ENCODE measurements around the gene DMAP1. TPM values are rescaled to one million over a fixed set of nuclear protein-coding genes. Genes with fewer than 3 reads are reported as not detected.

The DMAP1 gene
- total and polyA plus RNA-seq, 7 donors, result 23.6 to 67.0 (median 35.3) TPM

DNA sequence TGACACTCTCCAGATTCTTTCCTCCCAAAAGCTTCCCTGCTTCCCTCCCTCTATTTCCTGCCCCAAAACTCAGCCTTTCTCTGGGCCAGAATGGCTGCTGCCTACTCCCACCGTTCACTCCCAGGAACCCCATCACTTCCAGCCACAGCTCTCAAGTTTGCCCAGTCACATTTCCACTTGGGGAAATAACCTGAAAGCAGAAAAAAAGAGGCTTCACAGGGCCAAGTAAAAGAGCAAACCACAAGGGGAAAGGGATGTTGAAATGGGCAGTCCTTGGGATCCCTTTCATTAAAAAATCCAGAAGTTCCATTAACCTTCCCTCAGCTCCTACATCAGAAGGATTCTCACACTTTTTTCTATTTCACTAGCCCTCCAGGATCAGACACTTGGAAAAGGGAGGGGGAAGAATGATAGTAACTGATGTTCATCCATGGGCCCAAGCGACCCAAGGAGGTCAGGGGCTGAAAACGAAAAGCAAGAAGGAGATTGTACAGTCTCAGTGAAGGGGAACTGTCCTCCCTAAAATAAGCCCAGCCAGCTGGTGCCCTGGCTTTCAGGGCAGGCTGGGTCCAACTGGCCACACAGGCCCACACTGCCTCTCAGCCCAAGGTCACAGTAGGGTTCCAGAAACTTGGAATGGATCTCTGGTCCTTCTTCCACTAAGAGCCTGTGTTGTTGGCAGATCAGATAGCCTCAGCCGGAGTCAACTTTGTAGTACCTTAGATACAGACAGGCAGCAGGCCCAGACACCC, 49.7 kb downstream of the DMAP1 start:
- no peaks in the 10 kb centered on the region for H3K4me1 ChIP-seq
- TF ChIP-seq POLR2A (IDR thresholded peaks at IDR 0.05), result no peak
- no peak for TF ChIP-seq POLR2AphosphoS5 (IDR thresholded peaks at IDR 0.05)
- TF ChIP-seq EP300 (IDR thresholded peaks at IDR 0.05), result no peak
- TF ChIP-seq, protein P1, sequence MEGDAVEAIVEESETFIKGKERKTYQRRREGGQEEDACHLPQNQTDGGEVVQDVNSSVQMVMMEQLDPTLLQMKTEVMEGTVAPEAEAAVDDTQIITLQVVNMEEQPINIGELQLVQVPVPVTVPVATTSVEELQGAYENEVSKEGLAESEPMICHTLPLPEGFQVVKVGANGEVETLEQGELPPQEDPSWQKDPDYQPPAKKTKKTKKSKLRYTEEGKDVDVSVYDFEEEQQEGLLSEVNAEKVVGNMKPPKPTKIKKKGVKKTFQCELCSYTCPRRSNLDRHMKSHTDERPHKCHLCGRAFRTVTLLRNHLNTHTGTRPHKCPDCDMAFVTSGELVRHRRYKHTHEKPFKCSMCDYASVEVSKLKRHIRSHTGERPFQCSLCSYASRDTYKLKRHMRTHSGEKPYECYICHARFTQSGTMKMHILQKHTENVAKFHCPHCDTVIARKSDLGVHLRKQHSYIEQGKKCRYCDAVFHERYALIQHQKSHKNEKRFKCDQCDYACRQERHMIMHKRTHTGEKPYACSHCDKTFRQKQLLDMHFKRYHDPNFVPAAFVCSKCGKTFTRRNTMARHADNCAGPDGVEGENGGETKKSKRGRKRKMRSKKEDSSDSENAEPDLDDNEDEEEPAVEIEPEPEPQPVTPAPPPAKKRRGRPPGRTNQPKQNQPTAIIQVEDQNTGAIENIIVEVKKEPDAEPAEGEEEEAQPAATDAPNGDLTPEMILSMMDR (IDR thresholded peaks at IDR 0.05), result no peak
- H3K4me3 ChIP-seq, result no peak overlapping the region
- H3K9me3 ChIP-seq, result no peaks in the 10 kb centered on the region
- no peaks in the 10 kb centered on the region for H3K36me3 ChIP-seq
- no peak overlapping the region for H3K27ac ChIP-seq
- H3K27me3 ChIP-seq, result no peaks in the 10 kb centered on the region
- intact Hi-C loops (cut with DNase I), result no loop called here
- WGBS, 2 donors, result 91 to 93% methylated on average over 4 of the region's 4 CpGs
- no peak for DNase-seq

DNA sequence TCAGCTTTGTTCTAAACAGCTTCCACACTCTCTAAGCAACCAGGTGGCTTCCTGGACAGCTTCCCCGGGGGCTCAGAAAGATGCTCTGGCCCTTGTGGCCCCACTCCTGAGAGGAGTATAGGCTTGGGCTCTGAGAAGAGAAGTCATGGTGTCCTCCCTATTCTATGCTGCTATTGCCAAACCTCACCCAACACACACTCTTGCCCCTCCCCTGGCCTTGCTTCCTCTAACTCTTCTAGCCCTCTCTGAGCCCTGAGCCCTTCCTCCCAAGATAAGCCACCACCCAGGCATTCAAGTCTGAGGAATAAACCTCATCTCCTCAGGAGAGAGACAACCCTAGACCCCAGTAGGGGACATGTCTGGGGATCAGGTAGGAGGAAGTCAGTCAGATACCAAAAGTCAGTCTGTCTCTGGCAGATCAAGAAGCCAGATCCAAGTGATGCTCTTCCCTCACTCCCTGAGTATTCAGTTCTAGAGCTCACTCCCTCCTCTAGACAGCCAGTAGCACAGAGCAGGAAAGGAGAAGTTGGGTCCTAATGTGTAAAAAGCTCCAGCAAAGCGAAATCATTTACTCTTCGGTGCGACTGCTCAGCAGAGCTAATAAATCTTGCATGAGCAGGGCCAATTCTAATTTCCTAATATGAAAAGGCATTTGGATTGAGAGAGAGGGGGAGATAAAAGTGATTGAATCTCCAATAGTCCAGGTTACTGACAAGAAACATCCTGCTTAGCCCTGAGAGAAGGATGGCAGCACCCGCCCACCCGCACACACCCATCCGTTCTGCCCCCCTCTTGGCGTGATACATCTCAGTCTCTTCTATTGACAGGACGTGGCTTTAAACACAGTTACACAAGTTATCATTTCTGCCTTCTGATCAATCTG, 50.5 kb downstream of the DMAP1 start:
- TF ChIP-seq POLR2A (IDR thresholded peaks at IDR 0.05), result no peak
- TF ChIP-seq, protein P1 (IDR thresholded peaks at IDR 0.05), result no peak
- TF ChIP-seq EP300 (IDR thresholded peaks at IDR 0.05), result no peak
- no peak for TF ChIP-seq POLR2AphosphoS5 (IDR thresholded peaks at IDR 0.05)
- WGBS, 2 donors, result 87 to 89% methylated on average over 9 of the region's 9 CpGs
- Histone ChIP-seq H3K27ac (no peak overlapping the region), H3K27me3 (no peaks in the 10 kb centered on the region), H3K4me1 (no peaks in the 10 kb centered on the region), H3K9me3 (no peaks in the 10 kb centered on the region), H3K4me3 (no peak overlapping the region), H3K36me3 (no peaks in the 10 kb centered on the region)
- intact Hi-C loops (cut with DNase I), result no loop called here
- no peak for DNase-seq

- H3K4me3 ChIP-seq, result no peak overlapping the region
- intact Hi-C loops (cut with DNase I), result no loop called here
- H3K4me1 ChIP-seq, result no peaks in the 10 kb centered on the region
- no peaks in the 10 kb centered on the region for H3K36me3 ChIP-seq
- TF ChIP-seq POLR2A (IDR thresholded peaks at IDR 0.05), result no peak
- no peak for TF ChIP-seq POLR2AphosphoS5 (IDR thresholded peaks at IDR 0.05)
- TF ChIP-seq, protein P1 (IDR thresholded peaks at IDR 0.05), result no peak
- TF ChIP-seq EP300 (IDR thresholded peaks at IDR 0.05), result no peak
- no peaks in the 10 kb centered on the region for H3K27me3 ChIP-seq
- H3K27ac ChIP-seq, result no peak overlapping the region
- DNase-seq, result no peak
- 95 to 96% methylated on average over 11 of the region's 11 CpGs for WGBS, 2 donors
- no peaks in the 10 kb centered on the region for H3K9me3 ChIP-seq
These were observed 51.1 kb downstream of the DMAP1 start for GRCh38 chr1:44264451-44264771.

DNA sequence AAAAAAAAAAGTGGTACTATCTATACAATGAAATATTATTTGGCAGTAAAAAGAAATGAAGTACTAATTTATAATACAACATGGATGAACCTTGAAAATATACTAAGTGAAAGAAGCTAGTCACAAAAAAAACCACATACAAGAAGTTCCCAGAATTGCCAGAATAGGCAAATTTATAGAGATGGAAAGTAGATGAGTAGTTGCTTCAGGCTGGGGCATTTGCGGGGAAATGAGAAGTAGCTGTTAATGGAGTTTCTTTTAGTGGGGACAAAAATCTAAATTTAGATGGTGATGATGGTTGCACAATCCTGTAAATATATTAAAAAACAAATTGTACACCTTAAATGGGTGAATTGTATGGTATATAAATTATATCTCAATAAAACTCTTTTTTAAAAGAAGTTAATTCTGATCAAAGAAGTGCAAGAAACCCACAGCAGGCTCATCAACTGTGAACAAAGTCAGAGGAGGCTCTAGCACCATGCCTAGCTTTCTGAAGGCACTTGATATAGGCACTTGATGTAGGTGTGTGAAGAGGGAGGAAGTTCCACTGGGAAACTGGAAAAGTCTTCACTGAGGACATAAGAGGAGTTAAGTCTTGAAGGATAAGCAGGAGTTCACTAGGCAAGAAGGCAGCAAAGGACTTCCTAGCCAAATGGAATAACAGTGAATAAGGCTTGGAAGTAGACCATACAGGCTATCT, 52.5 kb downstream of the DMAP1 start:
- no peak for DNase-seq
- H3K4me1 ChIP-seq, result peaks cover 0 to 6% (median 4%) of the 10 kb centered on the region in 4 donors
- no peak overlapping the region for H3K27ac ChIP-seq
- intact Hi-C loops (cut with DNase I), result no loop called here
- H3K4me3 ChIP-seq, result no peak overlapping the region
- H3K27me3 ChIP-seq, result no peaks in the 10 kb centered on the region
- 82 to 91% methylated on average over 1 of the region's 1 CpG for WGBS, 2 donors
- no peaks in the 10 kb centered on the region for H3K36me3 ChIP-seq
- H3K9me3 ChIP-seq, result no peaks in the 10 kb centered on the region
- TF ChIP-seq EP300 (IDR thresholded peaks at IDR 0.05), result no peak
- no peak for TF ChIP-seq POLR2AphosphoS5 (IDR thresholded peaks at IDR 0.05)
- TF ChIP-seq, protein P1 (IDR thresholded peaks at IDR 0.05), result no peak
- no peak for TF ChIP-seq POLR2A (IDR thresholded peaks at IDR 0.05)
